HG03280 (cell line): ENCODE measurements around the gene FAM174B.

ENCODE experiments used
- ATAC-seq: cut with Tn5 transposase; IDR thresholded peaks from one replicate; pipeline ENCODE4 v1.9.1; 2021; ENCODE audit warnings: mild to moderate bottlenecking, moderate library complexity; ENCODE audit not compliant: unreplicated experiment

The FAM174B gene

GRCh38 chr15:92574566-92574965, 81.0 kb downstream of the FAM174B start:
- no peak for ATAC-seq

GRCh38 chr15:92574161-92574560, 81.4 kb downstream of the FAM174B start:
- no peak for ATAC-seq

GRCh38 chr15:92571824-92572223, 83.8 kb downstream of the FAM174B start:
- no peak for ATAC-seq

GRCh38 chr15:92570391-92570790, 85.2 kb downstream of the FAM174B start:
- no peak for ATAC-seq

- no peak for ATAC-seq
Observed at GRCh38 chr15:92569778-92570177, 85.8 kb downstream of the FAM174B start.
